ENCODE measurements around the gene ZNF236. TPM values are rescaled to one million over a fixed set of nuclear protein-coding genes. Genes with fewer than 3 reads are reported as not detected.

The ZNF236 gene
- total and polyA plus RNA-seq, 2 of the 13 experiments (the other 11 are each of a cell fraction or from before 2014, with no cell fraction given), result 3.0 to 7.2 TPM

DNA sequence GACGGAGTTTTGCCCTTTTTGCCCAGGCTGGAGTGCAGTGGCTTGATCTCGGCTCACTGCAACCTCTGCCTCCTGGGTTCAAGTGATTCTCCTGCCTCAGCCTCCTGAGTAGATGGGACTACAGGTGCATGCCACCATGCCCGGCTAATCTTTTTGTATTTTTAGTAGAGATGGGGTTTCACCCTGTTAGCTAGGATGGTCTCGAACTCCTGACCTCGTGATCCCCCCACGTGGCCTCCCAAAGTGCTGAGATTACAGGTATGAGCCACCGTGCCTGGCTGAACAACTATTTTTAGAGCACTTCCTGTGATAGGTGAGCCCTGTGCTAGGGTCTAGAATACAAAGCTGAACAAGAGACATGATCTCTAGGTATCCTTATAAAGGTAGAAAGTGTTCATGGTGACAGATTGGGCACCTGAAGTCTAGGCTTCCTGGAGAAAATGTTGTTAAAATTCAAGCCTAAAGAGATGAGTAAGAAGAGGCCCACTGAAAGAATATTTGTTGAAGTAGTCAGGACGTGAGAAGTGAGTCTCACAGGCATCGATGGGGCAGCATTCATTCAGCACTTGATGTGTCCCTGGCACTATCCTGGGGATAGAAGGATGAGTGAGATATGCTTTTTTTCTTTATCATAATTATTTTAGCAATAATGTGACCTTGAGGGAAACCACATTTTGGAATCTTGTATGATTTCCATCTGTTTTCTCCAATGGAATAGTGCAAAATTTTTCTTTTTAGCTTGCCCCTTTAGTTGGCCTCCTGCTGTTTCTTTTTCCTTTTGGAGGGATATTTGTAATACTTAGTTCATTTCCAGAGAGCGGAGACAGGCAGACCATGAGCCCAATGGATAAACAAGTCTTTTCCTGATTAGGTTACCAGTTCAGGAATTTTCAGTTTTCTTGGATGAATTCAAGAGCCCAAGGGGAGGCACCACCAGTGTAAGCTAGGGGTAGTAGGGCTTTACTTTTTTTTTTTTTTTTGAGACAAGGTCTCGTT lies 5.1 kb downstream of the ZNF236 start:
- Histone ChIP-seq H3K27ac (ENCODE audit: extremely low read length, insufficient read depth, low read length) (no peak overlapping the region), H3K79me2 (ENCODE audit: insufficient read depth, low read length) (peaks cover 31% of the 10 kb centered on the region), H3K9me3 (ENCODE audit: low read length) (no peaks in the 10 kb centered on the region), H3K4me3 (replicated peaks in 1 of 3; ENCODE audit: insufficient read depth in 1 of 3, low read depth in 2 of 3, low read length in 3 of 3) (no peak overlapping the region), H2AFZ (ENCODE audit: low read length) (no peak overlapping the region), H3K36me3 (replicated peaks in 1 of 2; ENCODE audit: control insufficient read depth in 1 of 2, insufficient read depth in 2 of 2, low read length in 2 of 2) (no peaks in the 10 kb centered on the region), H3K4me2 (ENCODE audit: low read depth, low read length) (no peak overlapping the region), H3K9ac (ENCODE audit: insufficient read depth, low read depth, low read length) (no peak overlapping the region), H3K27me3 (ENCODE audit: control insufficient read depth in 1 of 2, insufficient read depth in 2 of 2, low read length in 2 of 2) (no peaks in the 10 kb centered on the region), H4K20me1 (ENCODE audit: insufficient read depth, low read length) (no peaks in the 10 kb centered on the region), H3K4me1 (ENCODE audit: insufficient read depth, low read length) (peaks cover 23% of the 10 kb centered on the region)
- intact Hi-C loops (cut with micrococcal nuclease; ENCODE audit: unreplicated experiment), result no loop called here
- in situ Hi-C loops (cut with HindIII; ENCODE audit: extremely low pct_ligation_motif_present, low pct_unique_long_range_greater_than_20kb), result no loop called here
- no peak for ATAC-seq
- no peak for TF ChIP-seq ZFAT (CRISPR knock-in tag; conservative IDR thresholded peaks at IDR 0.05)
- TF ChIP-seq, protein P1, sequence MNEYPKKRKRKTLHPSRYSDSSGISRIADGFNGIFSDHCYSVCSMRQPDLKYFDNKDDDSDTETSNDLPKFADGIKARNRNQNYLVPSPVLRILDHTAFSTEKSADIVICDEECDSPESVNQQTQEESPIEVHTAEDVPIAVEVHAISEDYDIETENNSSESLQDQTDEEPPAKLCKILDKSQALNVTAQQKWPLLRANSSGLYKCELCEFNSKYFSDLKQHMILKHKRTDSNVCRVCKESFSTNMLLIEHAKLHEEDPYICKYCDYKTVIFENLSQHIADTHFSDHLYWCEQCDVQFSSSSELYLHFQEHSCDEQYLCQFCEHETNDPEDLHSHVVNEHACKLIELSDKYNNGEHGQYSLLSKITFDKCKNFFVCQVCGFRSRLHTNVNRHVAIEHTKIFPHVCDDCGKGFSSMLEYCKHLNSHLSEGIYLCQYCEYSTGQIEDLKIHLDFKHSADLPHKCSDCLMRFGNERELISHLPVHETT (CRISPR knock-in tag; conservative IDR thresholded peaks at IDR 0.05), result no peak
- TF ChIP-seq SMARCE1 (IDR thresholded peaks at IDR 0.05; ENCODE audit: borderline replicate concordance), result no peak
- ChIA-PET CTCF (ENCODE audit: low intra/inter-chr PET ratio, low total read pairs) (no interaction called here), POLR2A (interaction anchor here (0.7 kb wide), 1 partner anchor 169 kb away, joined by 3 read pairs; no protein-coding TSS in a partner anchor)
- no peak for DNase-seq (ENCODE audit: low spot score)
- no TSS peak for BruUV-seq (replicated peaks)
- FAIRE-seq, result no peak
- 91% methylated on average over 11 of the region's 11 CpGs for WGBS (ENCODE audit: low lambda C conversion rate)

DNA sequence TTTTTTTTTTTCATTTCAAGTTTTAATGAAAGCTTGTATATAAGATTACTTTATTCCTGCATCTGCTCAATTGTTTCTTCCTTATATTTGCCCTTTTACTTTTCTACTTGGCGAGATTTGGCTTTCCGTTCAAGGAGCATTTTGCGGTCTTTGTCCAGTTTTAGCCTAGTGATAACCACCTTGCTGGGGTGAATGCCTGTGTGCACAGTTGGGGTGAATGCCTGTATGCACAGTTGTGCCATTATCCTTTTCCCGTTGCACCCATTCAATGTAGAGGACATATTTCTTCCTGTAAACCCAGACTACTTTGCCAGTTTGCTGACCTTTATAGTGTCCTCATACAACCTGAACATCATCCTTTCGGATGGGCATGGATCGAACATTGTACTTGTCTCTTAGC lies 12.0 kb downstream of the ZNF236 start:
- intact Hi-C loops (cut with micrococcal nuclease; ENCODE audit: unreplicated experiment) (no loop called here), in situ Hi-C loops (cut with HindIII; ENCODE audit: extremely low pct_ligation_motif_present, low pct_unique_long_range_greater_than_20kb) (no loop called here)
- Histone ChIP-seq H3K27ac (ENCODE audit: extremely low read length, insufficient read depth, low read length) (no peak overlapping the region), H3K4me3 (replicated peaks in 1 of 3; ENCODE audit: insufficient read depth in 1 of 3, low read depth in 2 of 3, low read length in 3 of 3) (no peak overlapping the region), H3K9ac (ENCODE audit: insufficient read depth, low read depth, low read length) (no peak overlapping the region), H3K4me1 (ENCODE audit: insufficient read depth, low read length) (peaks cover 18% of the 10 kb centered on the region), H4K20me1 (ENCODE audit: insufficient read depth, low read length) (no peaks in the 10 kb centered on the region), H3K27me3 (ENCODE audit: control insufficient read depth in 1 of 2, insufficient read depth in 2 of 2, low read length in 2 of 2) (no peaks in the 10 kb centered on the region), H3K4me2 (ENCODE audit: low read depth, low read length) (no peak overlapping the region), H3K36me3 (replicated peaks in 1 of 2; ENCODE audit: control insufficient read depth in 1 of 2, insufficient read depth in 2 of 2, low read length in 2 of 2) (no peaks in the 10 kb centered on the region), H2AFZ (ENCODE audit: low read length) (no peak overlapping the region), H3K79me2 (ENCODE audit: insufficient read depth, low read length) (peaks cover 25% of the 10 kb centered on the region), H3K9me3 (ENCODE audit: low read length) (no peaks in the 10 kb centered on the region)
- DNase-seq (ENCODE audit: low spot score) (no peak), ATAC-seq (no peak), FAIRE-seq (no peak)
- BruUV-seq (replicated peaks), result no TSS peak
- CTCF ChIA-PET (ENCODE audit: low intra/inter-chr PET ratio, low total read pairs), result no interaction called here
- 97% methylated on average over 6 of the region's 6 CpGs for WGBS (ENCODE audit: low lambda C conversion rate)
- POLR2A ChIA-PET, result no interaction called here
- TF ChIP-seq AGO2 (optimal IDR thresholded peaks at IDR 0.05; ENCODE audit: low read depth, low read length), result no peak
- TF ChIP-seq, protein P2, sequence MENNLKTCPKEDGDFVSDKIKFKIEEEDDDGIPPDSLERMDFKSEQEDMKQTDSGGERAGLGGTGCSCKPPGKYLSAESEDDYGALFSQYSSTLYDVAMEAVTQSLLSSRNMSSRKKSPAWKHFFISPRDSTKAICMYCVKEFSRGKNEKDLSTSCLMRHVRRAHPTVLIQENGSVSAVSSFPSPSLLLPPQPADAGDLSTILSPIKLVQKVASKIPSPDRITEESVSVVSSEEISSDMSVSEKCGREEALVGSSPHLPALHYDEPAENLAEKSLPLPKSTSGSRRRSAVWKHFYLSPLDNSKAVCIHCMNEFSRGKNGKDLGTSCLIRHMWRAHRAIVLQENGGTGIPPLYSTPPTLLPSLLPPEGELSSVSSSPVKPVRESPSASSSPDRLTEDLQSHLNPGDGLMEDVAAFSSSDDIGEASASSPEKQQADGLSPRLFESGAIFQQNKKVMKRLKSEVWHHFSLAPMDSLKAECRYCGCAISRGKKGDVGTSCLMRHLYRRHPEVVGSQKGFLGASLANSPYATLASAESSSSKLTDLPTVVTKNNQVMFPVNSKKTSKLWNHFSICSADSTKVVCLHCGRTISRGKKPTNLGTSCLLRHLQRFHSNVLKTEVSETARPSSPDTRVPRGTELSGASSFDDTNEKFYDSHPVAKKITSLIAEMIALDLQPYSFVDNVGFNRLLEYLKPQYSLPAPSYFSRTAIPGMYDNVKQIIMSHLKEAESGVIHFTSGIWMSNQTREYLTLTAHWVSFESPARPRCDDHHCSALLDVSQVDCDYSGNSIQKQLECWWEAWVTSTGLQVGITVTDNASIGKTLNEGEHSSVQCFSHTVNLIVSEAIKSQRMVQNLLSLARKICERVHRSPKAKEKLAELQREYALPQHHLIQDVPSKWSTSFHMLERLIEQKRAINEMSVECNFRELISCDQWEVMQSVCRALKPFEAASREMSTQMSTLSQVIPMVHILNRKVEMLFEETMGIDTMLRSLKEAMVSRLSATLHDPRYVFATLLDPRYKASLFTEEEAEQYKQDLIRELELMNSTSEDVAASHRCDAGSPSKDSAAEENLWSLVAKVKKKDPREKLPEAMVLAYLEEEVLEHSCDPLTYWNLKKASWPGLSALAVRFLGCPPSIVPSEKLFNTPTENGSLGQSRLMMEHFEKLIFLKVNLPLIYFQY (CRISPR knock-in tag; IDR thresholded peaks at IDR 0.05; ENCODE audit: borderline replicate concordance), result no peak
- TF ChIP-seq NRL (CRISPR knock-in tag; IDR thresholded peaks at IDR 0.05; ENCODE audit: borderline replicate concordance), result no peak
- TF ChIP-seq ZNF552 (CRISPR knock-in tag; IDR thresholded peaks at IDR 0.05; ENCODE audit: borderline replicate concordance), result no peak
- TF ChIP-seq, protein P3, sequence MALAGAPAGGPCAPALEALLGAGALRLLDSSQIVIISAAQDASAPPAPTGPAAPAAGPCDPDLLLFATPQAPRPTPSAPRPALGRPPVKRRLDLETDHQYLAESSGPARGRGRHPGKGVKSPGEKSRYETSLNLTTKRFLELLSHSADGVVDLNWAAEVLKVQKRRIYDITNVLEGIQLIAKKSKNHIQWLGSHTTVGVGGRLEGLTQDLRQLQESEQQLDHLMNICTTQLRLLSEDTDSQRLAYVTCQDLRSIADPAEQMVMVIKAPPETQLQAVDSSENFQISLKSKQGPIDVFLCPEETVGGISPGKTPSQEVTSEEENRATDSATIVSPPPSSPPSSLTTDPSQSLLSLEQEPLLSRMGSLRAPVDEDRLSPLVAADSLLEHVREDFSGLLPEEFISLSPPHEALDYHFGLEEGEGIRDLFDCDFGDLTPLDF (CRISPR knock-in tag; IDR thresholded peaks at IDR 0.05), result no peak
